Stimulated activated CD8-positive, alpha-beta memory T cell treated with anti-CD3 and anti-CD28 coated beads, Interleukin-15, amount 100 ng/mL, for 1 hour (primary cell): Measurements from ENCODE around the gene RASSF5.
A peak's percentile ranks its signal among the peaks of the same experiment; 100 is the strongest.
"Not testable (repeated sequence)": the region's sequence is repeated elsewhere in the genome, so short reads cannot be mapped to it uniquely, and the experiment has no call there.

ENCODE experiments used
- DNase-seq: peaks from one replicate; pipeline ENCODE4 v3.0.0-alpha.2; 2020; ENCODE audit warnings: low read depth

Gene RASSF5

DNA sequence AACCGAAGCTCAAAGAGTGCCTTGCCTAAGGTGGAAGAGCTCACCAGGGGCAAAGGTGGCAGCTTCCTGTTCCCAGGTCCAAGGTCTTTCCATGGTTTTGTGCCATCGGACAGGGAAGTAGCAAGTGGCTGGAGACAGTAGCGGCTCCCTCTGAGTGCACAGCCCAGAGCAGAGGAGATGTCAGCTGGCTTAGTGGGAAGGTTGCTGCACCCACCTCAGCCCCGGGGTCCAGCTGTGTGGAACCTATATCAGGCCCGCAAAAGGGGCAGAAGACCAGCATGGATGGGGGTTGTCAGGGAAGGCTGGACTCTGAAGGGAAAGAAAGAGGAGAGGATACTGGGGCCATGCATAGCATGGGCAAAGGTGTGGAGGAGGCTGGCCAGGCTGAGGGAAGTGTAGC lies 30.2 kb upstream of the RASSF5 start:
- no peak for DNase-seq

DNA sequence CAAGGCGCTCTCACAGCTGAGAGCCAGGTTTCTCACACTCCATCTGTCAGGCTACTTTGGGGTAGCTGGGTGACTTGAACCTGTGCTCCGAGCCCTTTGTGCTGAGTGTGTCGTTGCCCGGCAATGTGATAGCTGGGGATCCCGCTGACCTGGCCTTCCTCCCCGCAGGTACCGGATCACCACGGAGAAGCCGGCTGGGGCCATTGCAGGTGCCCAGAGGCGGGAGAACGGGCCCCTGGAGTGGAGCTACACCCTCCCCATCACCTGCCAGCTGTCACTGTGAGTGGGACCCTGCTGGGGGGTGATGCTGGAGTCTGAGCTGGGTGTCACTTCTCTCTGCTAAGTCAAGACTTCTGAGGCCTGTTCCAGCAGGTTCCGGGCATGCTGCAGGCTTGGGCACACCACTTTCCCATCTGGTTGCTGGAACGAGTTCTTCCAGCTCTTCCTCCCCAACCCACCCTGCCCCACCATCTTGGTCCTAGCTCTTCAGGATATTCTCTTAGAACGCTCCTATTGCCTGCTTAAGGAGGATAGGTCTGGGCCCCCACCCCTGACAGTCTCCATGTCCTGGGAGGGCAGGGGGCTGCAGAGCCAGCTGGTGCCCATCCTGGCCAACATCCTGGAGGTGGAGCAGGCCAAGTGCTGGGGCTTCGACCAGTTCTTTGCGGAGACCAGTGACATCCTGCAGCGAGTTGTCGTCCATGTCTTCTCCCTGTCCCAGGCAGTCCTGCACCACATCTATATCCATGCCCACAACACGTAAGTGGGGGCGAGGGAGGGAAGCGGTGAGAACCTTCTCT lies 29.6 kb upstream of the RASSF5 start:
- no peak for DNase-seq

- DNase-seq = no peak
These were observed 28.6 kb upstream of the RASSF5 start for GRCh38 chr1:206478746-206479145.

- peak; percentile 49 for DNase-seq
These were observed 27.9 kb upstream of the RASSF5 start for GRCh38 chr1:206479183-206480125.

- no peak for DNase-seq
These were observed 27.1 kb upstream of the RASSF5 start for GRCh38 chr1:206480211-206480610.

- no peak for DNase-seq
These were observed 24.7 kb upstream of the RASSF5 start for GRCh38 chr1:206482611-206483010.

GRCh38 chr1:206483864-206484263 lies 23.5 kb upstream of the RASSF5 start:
- DNase-seq = not testable (repeated sequence)

GRCh38 chr1:206484901-206485300 lies 22.4 kb upstream of the RASSF5 start:
- no peak for DNase-seq

DNA sequence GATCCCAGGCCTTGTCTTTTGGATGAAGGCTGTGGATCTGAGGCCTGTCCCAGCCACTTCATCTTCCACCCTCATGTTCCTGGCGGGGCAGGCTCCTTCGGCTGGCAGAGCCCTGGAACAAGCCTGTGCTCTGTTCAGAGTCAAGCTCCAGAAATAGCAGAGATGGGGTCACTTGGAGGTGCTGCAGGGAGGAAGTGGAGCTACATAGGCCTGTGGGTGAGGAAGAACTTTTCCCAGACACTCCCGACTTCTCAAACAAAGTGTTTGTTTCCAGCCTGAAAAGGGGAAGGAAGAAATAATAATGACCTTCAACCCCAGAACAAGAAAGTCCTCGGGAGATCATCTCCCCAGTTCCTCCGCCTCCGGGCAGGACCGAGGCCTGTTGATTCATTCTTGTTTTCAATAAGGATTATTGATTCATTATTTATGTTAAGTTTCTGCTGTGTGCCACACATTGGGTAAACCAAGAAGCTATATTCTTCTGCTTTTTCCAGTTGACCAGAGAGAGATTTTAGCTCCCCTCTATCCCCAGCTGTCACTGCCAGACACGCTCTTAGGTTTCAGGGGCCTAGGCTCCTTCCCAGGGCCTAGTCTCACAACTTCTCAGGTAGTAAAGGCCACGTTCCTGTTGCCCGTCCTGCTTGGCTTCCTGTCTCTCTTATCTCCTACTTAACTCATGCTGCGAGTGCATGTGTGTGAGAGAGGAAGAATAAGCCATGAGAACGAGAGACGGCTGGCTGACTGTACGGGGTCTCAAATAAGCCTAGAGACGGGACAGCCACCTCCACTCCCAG lies 20.1 kb upstream of the RASSF5 start:
- no peak for DNase-seq

GRCh38 chr1:206487970-206488369 lies 19.4 kb upstream of the RASSF5 start:
- no peak for DNase-seq

DNA sequence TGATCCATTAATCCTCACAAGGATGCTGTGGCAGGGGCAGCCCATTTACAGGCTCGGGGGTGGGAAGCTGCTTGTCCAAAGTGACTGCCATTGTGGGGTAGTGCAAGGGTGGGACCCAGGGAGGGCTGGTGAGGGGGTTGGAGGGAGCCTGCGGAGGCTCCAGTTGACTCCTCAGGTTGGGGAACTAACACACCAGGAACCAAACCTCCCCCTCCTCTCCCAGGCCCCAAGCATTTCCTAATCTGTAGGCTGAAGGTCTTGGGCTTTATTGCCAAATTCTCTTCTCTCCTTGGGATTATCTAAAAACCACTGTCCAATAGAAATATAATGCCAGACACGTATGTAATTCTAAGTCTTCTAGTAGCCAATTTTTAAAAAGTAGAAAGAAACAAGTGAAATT lies 18.9 kb upstream of the RASSF5 start:
- DNase-seq = no peak

DNA sequence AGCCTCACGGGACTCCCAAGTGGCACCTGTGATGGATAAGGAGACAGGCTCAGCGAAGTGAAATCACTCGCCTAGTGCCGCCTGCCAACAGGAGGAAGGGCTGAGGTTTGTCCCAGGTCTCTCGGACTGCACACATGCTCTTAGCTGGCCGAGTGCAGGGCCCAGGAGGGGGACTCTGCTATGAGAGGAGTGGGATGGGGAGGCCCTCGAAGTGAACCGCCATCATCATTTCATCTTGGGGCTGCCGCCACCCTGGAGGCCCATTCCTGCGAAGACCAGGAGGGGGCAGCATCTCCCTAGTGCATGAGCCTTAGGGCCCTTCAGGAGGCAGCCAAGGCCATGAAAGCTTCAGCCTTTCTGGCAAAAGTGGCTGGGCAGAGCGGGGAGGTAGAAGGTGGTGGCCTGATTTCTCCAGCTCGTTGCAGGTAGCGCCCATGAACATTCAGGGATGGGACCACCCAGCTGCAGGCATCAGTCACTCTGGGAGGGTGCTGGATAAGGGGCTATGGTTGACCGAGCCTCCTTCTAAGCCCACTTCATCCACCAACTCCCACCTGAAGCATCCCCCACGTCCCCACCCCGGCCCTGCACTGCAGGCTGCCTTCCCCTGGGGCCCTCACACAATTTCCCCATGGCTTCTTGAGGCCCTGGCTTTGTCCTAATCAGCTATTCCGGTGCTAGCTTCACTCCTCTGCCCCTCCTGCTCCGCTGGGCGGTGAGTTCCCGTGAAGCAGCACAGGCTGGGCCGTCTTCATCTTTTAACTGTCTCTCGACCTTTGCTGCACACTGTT lies 17.2 kb upstream of the RASSF5 start:
- DNase-seq = peak; percentile 49

DNA sequence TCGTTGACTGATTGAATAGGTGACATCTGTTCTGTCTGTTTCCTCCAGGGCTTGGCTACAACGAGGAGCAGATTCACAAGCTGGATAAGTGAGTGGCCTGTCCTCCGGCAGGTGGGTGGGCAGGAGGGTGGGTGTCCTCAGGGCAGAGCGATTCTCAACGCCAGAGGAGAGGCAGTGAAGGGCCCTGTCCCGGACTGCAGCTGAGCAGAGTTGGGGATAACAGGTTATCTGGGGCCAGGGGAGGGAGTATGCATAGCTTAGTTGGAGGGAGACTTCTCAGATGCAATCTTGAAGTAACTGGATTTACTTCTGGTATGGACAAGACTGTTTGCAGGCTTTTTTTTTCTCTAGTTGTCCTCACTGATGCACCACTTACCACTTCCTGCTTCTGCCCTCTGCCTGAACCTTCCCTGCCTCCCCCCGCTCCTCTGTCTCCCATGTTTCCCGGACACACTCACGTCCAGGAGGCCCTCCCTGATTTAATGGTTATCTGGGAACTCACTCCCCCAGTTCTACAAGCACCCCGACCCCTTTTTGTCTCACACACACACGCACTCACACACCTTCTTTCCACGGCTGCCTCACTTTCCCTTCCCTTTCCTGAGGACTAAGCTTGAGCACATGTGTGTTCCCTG lies 16.4 kb upstream of the RASSF5 start:
- no peak for DNase-seq

- no peak for DNase-seq
These were observed 15.7 kb upstream of the RASSF5 start for GRCh38 chr1:206491616-206492015.

- DNase-seq = no peak
These were observed 14.7 kb upstream of the RASSF5 start for GRCh38 chr1:206492589-206492988.

- DNase-seq = no peak
These were observed 14.1 kb upstream of the RASSF5 start for GRCh38 chr1:206493279-206493678.

DNA sequence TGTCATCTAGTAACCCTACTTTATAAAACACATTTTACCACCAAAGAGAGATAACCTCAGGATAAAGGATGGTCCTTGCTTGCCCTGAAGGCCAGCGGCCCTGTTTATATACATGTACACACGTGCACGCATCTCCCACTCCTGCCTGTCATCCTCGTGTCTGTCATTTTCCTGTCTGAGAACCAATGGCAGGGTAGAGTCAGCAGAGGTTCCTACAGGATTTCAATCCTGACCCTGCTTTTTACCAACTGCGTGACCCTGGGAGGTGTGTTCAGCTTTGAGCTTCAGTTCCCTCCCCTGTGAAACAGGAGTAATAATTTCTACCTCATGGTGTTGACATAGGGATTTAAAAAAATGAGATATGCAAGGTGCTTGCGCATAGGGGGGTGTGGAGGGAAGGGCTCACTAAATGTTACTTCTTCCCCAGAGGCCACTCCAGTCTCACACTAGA lies 12.3 kb upstream of the RASSF5 start:
- no peak for DNase-seq

- DNase-seq = no peak
These were observed 11.8 kb upstream of the RASSF5 start for GRCh38 chr1:206495493-206496046.

DNA sequence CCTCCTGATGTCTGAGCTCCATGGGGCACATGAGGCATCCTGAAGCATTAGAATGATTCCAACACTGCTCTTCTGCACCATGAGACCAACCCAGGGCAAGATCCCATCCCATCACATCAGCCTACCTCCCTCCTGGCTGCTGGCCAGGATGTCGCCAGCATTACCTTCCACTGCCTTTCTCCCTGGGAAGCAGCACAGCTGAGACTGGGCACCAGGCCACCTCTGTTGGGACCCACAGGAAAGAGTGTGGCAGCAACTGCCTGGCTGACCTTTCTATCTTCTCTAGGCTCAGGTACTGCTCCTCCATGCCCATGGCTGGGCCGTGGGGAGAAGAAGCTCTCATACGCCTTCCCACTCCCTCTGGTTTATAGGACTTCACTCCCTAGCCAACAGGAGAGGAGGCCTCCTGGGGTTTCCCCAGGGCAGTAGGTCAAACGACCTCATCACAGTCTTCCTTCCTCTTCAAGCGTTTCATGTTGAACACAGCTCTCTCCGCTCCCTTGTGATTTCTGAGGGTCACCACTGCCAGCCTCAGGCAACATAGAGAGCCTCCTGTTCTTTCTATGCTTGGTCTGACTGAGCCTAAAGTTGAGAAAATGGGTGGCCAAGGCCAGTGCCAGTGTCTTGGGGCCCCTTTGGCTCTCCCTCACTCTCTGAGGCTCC lies 11.1 kb upstream of the RASSF5 start:
- DNase-seq = no peak

DNA sequence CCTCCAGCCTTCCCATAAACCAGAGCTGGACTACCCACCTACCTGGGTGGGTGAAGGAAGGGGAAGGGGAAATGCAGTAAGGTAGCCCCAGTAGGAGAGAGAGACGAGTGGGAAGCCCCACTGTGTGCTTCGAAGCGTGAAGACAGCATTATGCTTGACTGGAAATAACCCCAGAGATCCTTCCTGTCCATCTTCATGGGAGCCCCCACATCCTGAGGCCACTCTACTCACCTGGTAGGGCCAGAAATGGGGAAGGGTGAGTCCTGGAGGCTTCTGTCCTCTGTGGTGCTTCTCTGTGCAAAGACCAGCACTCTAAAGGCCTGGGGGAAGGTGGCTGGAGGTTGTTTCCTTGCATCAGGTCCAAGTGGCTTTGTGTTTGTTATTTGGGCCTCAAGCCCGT lies 10.0 kb upstream of the RASSF5 start:
- DNase-seq = no peak
